ENCODE measurements around the gene CXorf65.

CXorf65 gene

DNA sequence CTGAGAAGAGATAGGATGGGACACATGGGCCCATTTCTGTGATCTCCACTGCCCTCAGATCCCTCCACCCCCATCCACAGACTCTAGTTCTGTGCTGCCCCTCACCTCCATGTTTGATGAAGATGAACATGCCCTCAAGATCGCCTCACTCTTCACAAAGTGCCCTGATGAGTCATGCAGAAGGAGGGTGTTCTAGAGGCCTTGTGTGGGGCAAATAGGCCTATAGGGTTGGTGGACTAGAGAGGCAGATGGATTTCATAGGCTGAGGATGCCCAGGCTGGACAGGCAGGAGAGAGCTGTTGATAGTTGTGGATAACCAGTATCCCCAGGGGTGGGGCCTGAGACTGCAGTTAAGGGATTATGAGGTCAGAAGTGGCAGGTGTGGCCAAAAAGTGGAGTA lies at the start of gene CXorf65:
CXorf65 (minus strand) TSS at position 314 of the 400 bp plus-strand sequence; CDS start at position 130, 184 bp downstream.
- no peak for DNase-seq (ENCODE audit: low spot score)

DNA sequence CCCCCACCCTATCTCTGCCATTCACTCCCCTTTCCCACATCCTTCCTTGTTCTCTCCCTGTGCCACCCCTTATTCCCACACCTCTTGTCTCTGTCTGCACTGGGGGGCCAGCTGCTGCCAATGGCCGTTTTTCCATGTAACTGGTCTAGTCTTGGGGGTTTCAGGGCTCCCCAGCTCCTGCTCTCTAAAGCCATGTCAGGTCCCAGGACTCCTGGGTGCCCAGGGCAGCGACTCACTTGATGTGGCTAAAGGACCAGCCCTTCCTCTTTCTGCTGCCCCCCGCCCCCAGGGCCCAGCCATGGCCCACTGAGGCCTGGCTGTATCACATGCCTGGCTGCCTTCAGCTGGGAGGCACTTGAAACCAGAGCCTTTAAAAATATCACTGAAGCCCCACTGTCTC lies 48.1 kb upstream of the CXorf65 start:
- no peak for DNase-seq (ENCODE audit: low spot score)

DNA sequence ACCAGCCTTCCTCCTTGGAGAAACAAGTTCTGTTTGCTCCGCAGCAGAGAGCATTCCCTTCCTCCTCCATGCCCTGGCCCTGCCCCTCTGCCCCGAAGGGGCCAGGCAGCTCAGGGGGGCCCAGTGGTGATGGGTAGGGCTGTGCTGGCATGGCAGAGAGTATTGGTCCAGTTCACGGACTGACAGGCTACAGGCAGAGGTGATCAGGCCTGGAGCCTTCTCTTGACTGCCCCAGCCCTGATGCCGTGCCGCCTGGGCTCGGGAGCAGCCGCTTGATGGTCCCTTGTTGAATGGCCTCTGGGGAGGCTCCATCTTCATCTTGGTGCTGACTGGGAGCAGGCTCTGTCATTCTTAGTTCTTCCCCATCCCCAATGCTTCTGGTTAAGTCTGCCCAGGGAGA lies 47.7 kb upstream of the CXorf65 start:
- DNase-seq (ENCODE audit: low spot score): no peak

DNA sequence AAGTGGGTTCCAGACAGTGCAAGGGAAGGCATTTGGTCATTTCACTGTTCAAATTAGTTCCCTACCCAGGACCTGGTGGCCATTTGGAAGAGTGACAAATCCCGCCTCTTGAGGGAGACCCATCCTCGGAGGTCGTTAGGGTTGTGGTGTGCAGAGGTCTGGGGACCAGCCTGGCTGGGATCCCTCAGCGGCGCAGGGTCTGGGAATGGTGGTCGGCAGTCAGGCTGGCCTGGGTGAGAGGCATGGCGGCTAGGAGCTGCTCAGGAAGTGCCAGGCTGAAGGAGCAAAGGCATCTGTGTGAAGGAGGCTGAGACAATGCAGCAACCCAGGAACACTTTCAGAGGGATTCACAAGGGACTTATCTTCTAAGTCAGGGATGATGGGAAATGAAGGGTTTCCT lies 44.8 kb upstream of the CXorf65 start:
- no peak for DNase-seq (ENCODE audit: low spot score)

DNA sequence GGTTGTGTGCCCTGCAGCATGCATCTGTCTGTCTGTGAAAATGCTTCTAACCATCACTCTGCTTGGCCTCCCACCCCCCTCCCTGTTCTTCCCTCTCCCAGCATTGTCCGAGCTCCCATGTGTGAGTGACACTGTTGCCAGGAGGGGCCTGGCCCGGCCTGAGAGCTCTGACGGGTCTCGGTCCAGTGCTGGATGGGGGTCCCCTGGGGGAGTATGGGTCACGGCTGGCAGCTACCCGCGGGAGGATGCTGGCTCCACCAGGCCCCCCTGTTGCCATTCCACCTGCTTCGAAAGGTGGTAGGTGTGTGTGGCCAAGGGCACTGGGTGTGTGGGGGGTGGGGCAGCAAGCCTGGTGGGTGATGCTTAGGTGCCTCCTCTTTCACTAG lies 41.7 kb upstream of the CXorf65 start:
- DNase-seq (ENCODE audit: low spot score): no peak

DNA sequence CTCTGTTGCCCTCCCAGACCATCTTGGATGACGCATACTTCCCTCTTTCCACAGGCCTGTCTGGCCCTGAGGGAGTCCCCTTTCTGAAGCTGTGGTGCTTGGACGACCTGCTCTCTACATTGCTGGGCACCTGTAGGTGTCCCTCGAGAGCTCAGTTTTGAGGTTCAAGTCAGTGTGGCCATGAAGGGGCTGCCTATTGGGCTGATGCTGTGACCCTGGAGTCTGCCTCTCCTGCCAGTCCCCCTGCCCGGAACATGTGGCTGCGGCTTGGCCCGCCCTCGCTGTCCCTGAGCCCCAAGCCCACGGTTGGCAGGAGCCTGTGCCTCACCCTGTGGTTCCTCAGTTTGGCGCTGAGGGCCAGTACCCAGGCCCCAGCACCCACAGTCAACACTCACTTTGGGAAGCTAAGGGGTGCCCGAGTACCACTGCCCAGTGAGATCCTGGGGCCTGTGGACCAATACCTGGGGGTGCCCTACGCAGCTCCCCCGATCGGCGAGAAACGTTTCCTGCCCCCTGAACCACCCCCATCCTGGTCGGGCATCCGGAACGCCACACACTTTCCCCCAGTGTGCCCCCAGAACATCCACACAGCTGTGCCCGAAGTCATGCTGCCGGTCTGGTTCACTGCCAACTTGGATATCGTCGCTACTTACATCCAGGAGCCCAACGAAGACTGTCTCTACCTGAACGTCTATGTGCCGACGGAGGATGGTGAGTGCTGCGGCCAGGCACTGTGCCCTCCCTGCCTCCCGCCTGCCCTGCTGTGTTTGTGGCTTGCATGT lies 41.1 kb upstream of the CXorf65 start:
- DNase-seq (ENCODE audit: low spot score): peak; percentile 39

DNA sequence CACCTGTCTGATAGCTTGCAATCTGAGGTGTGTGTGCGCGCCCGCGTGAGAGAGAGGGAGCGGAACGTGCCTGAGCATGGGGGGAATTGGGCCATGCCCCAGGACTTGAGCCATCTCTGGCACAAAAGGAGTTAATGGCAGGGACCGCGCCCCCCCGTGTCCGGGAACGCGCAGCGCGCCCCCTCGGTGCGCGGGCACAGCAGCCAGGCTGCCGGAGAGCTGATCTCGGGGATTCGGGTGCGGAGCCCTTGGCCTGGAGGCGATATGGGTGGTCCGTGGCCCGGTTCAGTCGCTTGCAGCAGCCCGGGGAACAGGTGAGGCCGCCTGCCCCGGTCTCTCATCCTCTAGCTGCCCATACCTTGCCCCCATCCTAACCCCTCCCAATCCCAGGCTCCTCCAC lies 38.1 kb upstream of the CXorf65 start, which contains the start of gene NLGN3:
NLGN3 (plus strand) TSS at position 191 of the 400 bp plus-strand sequence. CDS start 2,909 bp downstream, outside the sequence.
- DNase-seq (ENCODE audit: low spot score): no peak

DNA sequence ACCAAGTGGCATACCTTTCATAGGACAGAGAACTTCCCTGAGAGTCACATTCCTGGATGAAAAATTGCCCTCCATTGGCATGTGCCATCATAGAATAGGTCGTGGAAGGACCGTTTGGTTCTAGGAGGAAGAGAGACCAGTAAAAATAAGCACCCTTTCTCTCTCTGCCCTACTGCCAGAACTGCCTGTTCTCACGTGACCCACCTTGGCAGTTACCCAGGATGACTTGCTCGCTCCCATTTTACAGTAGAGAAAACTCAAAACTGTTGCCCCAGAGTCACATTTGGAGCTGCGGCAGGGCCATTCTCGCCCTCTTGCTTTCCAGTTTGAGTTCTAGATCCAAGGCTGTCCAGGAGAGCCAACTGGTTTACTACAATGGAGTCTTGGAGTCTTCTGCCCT lies 37.0 kb upstream of the CXorf65 start:
- DNase-seq (ENCODE audit: low spot score): peak; percentile 63

DNA sequence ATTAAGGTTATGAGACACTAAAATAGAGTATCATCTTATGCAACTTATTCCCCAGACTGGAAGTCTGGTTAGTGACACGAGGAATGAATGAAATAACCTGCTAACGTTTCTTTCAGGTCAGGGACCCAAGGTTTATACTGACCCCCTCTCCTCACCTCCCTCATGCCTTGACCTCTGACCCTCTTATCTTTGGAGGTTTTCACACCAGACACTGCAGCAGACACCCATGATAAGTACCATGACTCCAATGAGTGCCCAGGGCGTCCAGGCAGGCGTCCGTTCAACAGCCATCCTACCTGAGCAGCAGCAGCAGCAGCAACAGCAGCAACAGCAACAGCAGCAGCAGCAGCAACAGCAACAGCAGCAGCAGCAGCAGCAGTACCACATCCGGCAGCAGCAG lies 33.9 kb upstream of the CXorf65 start:
- DNase-seq (ENCODE audit: low spot score): no peak

DNA sequence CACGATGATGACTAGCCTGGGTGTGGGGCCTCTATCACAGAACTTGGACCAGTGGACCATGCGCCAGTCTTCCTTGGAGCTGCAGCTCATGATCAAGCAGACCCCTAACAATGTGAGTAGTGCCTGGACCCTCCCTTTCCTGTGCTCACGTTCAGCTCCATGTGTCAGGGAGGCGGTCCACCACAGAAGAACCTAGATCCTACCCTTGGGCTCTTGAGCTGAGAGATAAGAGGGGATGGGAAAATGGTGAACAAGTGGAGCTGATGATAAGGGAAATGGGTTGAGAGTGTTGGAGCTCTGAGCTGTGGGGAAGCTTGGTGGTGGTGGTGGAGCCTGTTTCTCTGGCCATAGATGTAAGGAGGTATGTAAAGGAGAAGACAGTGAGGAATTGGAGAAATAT lies 25.0 kb upstream of the CXorf65 start:
- no peak for DNase-seq (ENCODE audit: low spot score)

DNA sequence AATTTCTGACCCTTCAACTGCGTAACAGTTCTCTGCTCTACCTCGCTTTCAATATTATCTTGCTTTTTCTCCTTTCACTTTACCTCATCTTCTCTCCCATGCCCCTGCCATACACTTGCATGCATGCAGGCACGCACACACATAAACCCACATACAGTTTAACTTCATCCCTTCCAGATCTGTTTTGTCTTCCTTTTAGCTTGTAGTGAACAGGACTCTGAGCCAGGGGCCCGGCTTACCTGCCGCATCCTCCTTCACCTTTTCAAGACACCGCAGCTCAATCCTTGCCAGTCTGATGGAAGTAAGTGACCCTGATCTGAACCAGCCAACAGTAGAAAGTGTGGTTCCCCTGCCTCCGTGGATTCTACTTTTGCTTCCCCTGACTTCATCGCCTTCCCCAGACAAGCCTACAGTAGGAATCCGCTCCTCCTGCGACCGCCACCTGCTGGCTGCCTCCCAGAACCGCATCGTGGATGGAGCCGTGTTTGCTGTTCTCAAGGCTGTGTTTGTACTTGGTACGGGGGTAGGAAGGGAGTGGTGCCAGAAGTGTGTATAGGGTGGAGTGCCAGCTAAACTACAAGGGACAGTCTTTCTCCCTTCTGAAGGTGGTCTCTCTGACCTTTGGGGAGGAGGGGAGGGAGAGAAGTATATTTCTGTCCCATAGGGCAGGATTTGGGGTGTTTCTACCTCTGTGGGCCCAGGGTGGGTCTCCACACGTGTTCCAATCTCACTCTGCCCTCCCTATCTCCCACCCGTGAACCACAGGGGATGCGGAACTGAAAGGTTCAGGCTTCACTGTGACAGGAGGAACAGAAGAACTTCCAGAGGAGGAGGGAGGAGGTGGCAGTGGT lies 22.6 kb upstream of the CXorf65 start:
- peak; percentile 55 for DNase-seq (ENCODE audit: low spot score)

DNA sequence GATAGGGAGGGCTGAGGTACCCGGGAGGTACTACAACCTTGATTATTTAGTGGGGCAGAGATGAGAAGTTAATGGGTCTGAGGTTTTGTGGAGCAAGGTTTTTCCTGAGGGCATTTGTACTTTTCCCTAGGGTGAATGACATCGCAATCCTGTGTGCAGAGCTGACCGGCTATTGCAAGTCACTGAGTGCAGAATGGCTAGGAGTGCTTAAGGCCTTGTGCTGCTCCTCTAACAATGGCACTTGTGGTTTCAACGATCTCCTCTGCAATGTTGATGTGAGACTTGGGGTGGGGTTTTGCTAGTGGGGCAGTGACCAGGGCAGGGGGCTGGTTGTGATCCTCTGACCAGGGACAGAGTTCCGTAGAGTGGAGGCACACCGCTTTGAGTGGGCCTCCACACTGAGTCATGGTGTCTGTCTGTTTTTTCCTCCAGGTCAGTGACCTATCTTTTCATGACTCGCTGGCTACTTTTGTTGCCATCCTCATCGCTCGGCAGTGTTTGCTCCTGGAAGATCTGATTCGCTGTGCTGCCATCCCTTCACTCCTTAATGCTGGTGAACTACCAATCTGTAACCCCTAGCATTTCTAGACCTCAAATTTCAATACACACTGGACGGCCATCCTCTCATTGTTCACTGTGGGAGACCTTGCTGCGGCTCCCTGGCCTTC lies 21.8 kb upstream of the CXorf65 start:
- no peak for DNase-seq (ENCODE audit: low spot score)

DNA sequence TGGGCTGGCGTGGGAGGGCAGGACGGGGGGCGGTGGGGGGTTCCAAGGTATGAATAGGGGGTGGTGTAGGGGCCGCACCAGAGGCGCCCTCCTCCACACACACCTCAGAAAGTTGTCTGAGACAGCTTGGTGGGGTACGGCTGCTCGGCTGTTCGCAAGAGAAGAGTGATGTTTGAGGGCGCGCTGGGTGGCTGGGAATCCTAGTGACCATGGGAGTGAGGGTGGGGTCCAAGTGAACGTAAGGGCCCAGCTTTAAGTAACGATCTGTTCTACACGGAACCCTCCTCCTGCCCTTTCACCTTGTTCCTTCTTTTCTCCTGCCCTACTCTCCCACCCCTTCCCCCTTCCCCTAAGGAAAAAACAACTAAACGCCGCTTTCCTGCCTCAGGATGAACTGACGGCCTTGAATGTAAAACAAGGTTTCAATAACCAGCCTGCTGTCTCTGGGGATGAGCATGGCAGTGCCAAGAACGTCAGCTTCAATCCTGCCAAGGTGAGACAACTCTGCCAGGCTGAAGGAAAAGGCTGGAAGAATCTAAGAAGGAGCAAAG lies 12.5 kb upstream of the CXorf65 start:
- no peak for DNase-seq (ENCODE audit: low spot score)

DNA sequence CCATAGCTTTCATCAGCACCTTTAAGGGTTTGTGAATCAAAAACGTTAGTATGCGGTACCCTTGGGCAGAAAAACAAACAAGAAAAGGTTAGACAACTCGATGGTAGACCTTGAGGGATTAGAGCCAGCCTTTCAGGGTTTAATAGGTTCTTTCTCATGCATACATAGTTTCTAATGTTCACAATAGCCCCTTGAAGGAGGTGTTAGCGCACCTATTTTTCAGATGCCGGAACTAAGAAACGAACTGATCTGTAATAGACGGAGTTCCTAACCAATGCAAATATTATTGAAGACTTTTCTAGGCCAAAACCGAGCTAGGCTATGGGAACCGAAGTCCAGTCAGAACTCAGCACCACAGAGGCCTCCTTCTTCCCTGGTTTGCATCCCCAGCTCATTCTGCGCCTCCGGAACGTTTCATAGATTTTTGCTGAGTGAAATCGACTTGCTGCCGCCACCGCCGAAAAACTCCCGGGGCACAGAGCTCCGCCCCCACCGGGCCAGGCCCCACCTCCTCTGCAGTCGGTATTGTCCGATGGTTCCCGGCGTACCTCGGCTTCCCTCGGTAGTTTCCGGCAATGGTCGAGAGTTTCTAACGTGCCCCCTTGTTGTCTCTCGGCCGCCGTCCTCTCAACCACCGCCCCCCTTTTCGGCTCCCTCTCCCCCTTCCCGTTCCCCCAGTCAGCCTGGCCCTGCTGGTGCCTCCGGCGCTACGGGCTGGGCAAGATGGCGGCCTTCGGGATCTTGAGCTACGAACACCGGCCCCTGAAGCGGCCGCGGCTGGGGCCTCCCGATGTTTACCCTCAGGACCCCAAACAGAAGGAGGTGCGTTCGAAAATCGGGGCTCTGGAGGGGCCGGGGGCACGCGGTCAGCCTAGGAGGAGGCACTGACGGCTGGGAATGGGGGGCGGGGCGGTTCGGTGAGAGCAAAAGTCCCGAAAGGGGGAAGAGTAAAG lies 11.8 kb upstream of the CXorf65 start, which contains the start of gene MED12:
MED12 (plus strand) TSS at position 565 of the 953 bp plus-strand sequence; CDS start at position 724, 159 bp downstream.
- DNase-seq (ENCODE audit: low spot score): peak; percentile 71

DNA sequence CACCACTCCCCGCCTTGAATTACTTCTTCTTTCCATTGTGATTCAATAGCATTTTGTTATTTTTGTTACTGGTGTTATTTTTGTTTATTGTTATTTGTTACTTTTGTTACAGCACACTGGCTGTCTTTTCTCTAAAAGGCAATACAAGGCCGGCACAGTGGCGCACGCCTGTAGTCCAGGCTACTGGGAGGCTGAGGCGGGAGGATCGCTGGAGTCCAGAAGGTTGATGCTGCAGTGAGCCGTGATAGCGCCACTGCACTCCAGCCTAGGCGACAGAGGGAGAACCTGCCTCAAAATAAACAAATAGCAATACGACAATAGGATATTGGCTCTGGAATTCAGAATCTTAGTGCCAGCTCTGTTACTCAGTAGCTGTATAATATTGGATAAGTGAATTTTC lies 10.8 kb upstream of the CXorf65 start:
- no peak for DNase-seq (ENCODE audit: low spot score)

DNA sequence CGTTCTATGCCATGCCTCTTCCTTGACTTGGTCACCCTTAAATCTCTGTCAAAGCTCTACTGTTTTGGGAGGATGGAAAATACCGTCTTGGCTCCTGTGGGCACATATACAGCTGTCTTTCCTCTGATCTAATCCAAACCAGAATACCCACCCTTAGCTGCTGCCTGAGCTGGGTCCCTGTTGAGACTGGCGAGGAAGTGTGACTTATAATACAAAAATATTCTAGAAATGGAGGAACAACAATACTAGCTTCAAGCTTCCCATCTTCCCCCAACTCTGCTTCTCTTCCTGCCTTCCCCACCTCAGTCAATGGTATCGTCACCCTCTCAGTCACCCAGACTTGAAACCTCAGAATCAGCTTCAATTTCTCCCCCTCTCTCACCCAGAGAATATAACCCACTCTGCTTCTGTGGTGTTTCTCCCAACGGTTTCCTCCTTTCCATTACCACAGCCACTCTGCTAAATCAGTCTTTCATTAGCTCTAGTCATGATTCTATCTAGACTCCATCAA lies 5.4 kb upstream of the CXorf65 start:
- no peak for DNase-seq (ENCODE audit: low spot score)

DNA sequence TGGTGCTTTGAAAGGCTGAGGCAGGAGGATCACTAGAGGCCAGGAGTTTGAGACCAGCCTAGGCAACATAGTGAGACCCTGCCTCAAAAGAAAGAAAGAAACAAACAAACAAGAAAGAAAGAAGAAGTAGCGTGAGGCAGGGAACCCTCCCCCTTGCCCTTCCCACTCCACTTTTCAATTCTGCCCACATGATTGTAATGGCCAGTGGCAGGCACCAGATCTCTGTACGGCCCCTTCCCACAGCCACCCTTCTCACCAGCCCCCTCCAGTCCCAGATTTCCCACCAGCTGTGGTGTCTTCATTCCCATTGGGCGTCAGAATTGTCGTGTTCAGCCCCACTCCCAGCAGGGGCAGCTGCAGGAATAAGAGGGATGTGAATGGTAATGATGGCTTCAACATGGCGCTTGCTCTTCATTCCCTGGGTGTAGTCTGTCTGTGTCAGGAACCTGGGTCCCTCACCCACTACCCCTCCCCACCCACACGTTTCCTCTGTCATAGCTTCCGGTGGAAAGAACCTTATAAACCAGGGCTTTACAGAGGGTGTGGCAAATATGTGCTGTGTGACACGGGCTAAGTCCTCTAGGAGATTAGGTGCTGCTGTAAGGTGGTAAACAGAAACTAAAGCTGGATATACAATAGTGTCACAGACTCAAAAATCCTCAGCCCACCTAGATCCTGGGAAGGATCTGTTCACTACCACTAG lies 4.8 kb upstream of the CXorf65 start, which contains the start of gene IL2RG:
IL2RG (minus strand) TSS at position 437 of the 703 bp plus-strand sequence; CDS start at position 399, 38 bp downstream.
- no peak for DNase-seq (ENCODE audit: low spot score)

DNA sequence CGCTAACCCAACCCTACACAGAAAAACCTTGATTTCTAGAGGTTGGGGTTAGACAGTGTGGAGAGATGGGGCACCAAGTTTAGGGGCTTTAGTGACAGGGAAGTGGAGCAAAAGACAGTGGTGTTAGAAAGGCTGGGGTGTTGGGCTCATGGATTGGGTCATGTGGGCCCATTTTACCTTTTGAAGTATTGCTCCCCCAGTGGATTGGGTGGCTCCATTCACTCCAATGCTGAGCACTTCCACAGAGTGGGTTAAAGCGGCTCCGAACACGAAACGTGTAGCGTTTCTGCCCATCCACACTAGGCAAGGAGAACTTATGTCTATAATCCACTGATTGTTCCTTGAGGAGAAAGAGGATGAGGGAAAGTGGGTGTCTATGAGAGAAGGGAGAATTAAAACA lies 2.5 kb upstream of the CXorf65 start:
- DNase-seq (ENCODE audit: low spot score): no peak

DNA sequence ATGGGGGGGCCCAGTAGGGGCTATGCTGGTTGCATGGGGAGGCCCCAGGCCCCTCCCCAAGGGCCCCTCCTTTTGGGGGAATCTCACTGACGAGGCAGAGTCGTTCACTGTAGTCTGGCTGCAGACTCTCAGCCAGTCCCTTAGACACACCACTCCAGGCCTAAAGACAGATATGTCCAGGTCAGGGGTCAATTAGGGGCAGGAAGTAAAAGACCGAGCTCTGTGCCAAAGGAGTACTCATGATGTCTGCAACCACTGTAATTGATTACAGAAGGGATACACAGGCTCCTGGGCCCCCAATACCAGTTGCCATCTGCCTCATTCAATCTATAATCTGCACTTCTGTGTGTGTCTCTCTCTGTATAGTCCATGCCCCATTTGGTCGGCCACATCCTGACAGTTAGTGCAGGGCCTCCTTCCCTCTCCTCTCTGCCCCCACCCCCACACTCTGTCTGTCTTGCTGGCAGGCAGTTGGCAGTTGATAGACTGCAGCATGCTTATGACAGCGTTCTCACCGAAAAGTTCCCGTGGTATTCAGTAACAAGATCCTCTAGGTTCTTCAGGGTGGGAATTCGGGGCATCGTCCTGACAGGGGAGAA lies 1.3 kb upstream of the CXorf65 start:
- no peak for DNase-seq (ENCODE audit: low spot score)

DNA sequence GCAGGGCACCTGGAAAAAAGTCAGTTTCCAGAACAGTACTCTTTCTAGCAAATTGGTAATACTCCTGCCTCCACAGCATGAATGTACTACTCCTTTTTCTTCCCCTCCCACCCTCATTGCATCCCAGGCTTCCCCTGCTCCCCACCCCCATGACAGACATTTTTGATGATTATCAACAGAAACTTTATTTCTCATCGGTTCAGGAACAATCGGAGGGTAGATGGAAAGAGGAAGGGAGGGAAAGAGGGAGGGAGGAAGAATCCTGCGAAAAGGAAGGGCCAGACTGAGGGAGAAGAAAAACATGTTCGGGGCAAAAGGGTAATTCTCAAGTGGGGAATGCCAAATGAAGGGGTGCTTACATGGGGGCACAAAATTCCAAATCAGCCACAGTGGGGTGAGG lies 705 bp upstream of the CXorf65 start:
- DNase-seq (ENCODE audit: low spot score): no peak
